ENCODE data around the gene FAM219B.

DNA sequence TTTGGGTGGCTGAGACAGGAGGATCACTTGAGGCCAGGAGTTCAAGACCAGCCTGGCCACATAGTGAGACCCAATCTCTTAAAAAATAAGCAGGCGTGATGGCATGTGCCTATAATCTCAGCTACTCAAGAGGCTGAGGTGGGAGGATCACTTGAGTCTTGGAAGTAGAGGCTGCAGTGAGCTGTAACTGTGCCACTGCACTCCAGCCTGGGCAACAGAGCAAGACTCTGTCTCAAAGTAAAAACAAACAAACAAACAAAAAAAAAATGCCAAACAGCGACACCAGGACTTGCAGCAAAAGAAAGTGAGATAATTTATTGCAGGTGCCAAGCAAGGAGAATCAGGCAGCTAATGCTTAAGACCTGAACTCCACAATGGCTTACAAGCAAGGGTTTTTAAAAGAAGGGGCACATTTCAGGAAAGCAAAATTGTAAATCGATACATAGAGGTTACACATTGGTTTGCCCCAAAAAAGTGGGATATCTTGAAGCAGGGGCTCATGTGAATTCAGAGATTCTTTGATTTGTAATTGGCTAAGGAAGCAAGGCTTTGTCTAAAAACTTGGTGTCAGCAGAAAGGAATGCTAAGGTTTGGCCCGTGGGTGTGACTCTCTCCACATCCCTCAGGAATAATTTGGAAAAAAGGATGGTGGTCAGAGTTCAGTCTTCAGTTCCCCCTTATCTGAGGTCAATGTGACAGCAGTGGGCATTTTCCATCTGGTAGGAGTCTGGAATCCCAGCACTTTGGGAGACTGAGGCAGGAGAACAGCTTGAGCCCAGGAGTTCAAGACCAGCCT lies 22.0 kb downstream of the FAM219B start:
- TF ChIP-seq POLR2A (IDR thresholded peaks at IDR 0.05) (no peak), EP300 (IDR thresholded peaks at IDR 0.05) (no peak), POLR2AphosphoS5 (IDR thresholded peaks at IDR 0.05) (no peak)
- TF ChIP-seq, protein P1, sequence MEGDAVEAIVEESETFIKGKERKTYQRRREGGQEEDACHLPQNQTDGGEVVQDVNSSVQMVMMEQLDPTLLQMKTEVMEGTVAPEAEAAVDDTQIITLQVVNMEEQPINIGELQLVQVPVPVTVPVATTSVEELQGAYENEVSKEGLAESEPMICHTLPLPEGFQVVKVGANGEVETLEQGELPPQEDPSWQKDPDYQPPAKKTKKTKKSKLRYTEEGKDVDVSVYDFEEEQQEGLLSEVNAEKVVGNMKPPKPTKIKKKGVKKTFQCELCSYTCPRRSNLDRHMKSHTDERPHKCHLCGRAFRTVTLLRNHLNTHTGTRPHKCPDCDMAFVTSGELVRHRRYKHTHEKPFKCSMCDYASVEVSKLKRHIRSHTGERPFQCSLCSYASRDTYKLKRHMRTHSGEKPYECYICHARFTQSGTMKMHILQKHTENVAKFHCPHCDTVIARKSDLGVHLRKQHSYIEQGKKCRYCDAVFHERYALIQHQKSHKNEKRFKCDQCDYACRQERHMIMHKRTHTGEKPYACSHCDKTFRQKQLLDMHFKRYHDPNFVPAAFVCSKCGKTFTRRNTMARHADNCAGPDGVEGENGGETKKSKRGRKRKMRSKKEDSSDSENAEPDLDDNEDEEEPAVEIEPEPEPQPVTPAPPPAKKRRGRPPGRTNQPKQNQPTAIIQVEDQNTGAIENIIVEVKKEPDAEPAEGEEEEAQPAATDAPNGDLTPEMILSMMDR (IDR thresholded peaks at IDR 0.05): no peak

Data from stomach (tissue), 4 donors.